Activated CD4-positive, alpha-beta T cell treated with anti-CD3 and anti-CD28 coated beads for 24 hours (primary cell): ENCODE results near the gene PRR14L.
A peak's percentile ranks its signal among the peaks of the same experiment; 100 is the strongest.
"Not testable (repeated sequence)": the region's sequence is repeated elsewhere in the genome, so short reads cannot be mapped to it uniquely, and the experiment has no call there.

Experiments
- DNase-seq, 2 donors: peaks; one replicate each; pipeline ENCODE4 v3.0.0-alpha.2; 2020; ENCODE audit warnings: low read depth in 2 of 2

Gene PRR14L

DNA sequence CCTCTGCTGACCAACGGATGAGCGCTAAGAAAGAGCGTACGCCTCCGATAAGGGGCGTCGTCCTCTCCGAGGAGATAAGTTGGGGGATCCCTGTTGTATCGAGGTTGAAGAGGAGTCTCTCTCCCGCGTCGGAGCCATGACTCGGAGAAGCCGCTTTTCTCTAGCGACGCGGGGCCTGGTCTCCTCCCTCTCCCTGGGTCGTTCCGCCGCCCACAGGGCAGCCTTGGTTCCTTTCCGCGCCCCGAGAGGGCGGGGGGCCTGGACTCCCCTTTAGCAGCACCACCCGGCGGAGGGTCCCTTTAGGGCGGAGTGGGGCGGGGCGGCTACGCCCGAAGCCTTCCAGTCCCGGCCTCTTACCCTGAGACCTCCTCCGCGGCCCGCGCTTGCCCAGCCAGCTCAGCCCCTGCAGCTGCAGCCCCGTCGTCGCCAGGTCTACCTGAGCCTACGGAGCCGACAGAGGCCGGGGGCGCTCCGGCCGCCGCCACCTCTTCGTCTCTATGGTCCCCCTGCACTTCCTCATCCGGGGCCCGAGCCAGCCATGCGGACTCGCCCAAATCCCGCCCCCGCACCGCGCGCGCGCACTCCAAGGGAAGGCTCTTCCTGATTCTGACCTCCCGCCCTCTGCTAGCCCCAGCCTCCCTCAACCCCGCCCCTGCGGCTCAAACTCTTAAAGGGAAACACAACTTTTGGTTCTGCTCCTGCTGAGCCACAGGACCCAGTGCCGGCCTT lies at the start of gene PRR14L:
TSS of gene PRR14L (minus strand) at position 497 of the 729 bp plus-strand sequence. CDS start 11,272 bp downstream, outside the sequence.
- peak; percentile 99 to 100 for DNase-seq

DNA sequence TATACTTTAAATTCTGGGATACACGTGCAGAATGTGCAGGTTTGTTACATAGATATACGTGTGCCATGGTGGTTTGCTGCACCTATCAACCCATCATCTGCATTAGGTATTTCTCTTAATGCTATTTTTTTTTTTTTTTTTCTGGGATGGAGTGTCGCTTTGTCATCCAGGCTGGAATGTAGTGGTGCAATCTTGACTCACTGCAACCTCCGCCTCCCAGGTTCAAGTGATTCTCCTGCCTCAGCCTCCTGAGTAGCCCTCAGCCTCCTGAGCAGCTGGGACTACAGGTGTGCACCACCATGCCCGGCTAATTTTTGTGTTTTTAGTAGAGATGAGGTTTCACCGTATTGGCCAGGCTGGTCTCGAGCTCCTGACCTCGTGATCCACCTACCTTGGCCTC lies 49.4 kb upstream of the PRR14L start:
- not testable (repeated sequence) for DNase-seq

DNA sequence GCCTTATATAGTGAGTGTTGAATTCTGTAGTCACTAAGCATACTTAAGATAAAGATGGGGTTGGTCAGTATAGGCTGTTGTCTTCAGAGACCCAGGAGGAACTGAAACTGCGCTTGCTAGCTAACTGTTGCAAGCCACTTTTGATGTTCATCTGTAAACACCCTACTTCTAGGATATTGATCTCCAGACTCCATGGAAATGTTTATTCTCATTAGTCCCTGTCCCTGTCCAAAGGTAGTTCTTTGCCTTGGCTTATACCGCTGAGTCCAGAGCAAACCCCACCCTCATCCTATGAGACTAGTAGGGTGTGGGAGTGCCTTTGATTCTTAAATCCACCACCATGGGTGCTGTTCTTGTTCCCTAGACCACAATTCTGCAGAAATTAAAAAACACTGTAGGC lies 40.3 kb upstream of the PRR14L start:
- no peak for DNase-seq

DNA sequence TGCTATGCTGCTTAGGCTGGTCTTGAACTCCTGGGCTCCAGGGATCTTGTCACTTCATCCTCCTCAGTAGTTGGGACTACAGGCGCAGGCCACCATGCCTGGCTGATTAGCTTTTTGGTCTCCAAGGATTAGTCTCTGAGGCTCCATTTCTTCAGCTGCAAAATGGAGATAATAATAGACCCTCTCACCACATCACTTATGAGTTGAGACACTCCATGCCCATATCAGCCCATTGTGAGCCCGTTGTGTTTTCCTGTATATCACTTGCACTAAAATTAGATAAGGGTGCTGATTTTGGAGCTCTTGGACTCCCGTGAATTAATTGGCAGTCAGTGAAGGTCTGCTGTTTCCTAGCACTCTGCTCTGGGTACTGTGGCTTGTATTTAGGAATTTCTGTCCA lies 39.9 kb upstream of the PRR14L start:
- no peak for DNase-seq

DNA sequence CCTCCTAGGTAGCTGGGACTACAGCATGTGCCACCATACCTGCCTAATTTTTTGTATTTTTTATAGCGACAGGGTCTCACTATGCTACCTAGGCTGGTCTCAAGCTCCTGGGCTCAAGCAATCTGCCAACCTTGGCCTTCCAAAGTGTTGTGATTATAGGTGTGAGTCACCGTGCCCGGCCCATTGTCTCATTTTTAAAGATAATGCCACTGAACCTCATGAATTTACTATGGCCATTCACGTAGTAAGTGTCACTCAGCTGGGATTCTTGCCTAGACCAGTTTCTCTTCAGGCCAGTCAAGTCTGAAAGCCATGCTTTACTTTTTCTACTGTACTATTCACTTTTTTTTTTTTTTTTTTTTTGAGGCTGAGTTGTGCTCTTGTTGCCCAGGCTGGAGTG lies 26.3 kb upstream of the PRR14L start:
- DNase-seq: no peak

DNA sequence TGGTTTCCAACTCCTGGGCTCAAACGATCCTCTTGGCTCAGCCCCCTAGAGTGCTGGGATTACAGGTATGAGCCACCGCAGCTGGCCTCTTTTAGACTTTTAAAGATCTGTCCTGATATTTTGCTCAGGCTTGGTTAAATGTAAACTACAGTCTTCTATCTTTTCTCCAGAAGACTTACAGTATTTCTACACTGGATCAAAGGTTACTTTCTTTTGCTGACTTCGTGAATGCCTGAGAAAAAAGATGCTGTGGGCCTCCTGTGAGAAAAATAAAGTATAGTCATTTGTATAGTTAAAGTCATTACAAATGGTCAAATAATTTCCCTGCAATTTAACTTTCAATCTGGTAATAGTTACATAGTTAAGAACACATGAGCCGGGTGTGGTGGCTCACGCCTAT lies 23.5 kb upstream of the PRR14L start:
- no peak for DNase-seq

DNA sequence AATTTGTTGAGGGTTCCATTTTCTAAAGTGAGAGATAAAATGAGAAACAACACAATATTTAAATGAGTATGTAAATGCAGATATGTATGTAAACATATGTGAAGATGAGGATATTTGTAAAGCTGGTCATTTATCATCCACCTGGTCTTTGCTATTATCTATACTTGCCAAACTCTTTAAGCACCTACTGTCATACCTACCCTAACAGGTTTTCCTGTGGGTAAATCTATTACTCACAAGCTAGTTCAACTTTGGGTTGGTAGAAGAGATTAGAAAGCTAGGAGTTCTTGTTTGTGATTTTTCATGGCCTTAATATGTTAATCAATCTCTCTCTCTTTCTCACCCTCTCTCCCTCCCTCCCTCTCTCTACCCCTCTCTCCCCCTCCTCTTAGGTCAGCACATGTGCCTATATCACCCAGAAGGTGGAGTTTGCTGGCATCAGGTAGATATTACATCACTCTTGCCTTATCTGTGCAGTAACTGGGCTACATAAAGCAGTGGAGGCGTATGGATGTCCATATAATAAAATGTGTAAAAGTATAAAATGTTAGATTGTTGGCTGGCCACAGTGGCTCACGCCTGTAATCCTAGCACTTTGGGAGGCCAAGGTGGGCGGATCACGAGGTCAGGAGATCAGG lies 18.6 kb upstream of the PRR14L start:
- DNase-seq: no peak

DNA sequence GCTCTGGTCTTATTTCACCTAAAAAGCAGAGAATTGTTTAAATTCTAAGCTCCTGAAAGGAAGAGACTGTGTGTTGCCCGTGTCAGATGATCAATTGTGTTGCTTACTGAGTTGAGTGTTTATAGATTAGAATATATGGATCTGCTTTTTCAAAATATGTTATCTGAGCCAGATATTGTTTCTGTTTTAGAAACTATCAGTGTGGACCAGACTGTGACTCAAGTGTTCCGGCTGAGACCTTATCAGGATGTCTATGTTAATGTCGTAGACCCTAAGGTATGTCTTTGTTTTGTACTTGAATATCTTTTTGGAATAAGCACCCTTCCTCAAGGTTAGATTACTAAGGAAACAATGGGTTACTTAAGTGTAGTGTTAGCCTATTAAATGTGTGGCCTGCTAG lies 14.9 kb upstream of the PRR14L start:
- DNase-seq: no peak

DNA sequence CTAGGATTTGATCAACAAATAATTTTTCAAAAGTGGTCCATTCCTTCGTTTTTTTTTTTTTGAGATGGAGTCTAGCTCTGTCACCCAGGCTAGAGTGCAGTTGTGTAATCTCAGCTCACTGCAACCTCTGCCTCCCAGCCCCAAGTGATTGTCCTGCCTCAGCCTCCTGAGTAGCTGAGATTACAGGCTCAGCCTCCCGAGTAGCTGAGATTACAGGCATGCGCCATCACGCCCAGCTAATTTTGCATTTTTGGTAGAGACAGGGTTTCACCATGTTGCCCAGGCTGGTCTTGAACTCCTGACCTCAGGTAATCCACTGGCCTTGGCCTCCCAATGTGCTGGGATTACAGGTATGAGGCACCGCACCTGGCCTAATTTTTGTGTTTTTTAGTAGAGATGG lies 8.9 kb upstream of the PRR14L start:
- DNase-seq: not testable (repeated sequence)

DNA sequence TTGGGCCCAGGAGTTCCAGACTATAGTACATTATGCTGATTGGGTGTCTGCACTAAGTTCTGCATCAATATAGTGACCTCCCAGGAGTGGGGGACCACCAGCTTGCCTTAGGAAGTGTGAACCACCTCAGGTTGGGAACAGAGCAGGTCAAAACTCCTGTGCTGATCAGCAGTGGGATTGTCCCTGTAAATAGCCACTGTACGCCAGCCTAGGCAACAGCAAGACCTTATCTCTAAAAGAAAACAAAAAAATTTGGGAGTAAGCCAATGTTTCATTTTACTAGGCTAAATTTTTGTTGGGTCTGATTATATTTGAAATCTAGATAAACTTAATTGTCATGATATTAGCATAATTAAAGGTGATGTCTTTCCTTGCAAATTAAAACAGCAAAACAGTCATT lies 7.3 kb upstream of the PRR14L start:
- no peak for DNase-seq

DNA sequence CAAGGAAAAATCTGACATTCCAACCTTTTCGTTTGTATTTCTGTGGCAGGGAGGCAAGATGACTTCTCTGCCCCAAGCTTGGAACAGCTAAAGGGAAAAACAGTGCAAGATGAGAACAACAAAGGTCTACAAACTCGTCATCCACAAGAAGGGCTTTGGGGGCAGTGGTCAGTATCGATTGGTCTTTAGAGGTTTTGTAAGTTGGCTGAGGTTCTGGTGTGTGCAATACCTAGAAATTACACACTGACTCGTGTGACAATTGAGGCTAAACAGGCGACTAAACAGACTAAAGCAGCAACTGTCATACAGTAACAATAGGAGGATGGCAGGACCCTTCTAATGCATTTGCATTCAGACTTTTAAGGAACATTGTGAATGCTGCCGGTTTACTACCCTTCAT lies 4.9 kb upstream of the PRR14L start:
- no peak for DNase-seq

DNA sequence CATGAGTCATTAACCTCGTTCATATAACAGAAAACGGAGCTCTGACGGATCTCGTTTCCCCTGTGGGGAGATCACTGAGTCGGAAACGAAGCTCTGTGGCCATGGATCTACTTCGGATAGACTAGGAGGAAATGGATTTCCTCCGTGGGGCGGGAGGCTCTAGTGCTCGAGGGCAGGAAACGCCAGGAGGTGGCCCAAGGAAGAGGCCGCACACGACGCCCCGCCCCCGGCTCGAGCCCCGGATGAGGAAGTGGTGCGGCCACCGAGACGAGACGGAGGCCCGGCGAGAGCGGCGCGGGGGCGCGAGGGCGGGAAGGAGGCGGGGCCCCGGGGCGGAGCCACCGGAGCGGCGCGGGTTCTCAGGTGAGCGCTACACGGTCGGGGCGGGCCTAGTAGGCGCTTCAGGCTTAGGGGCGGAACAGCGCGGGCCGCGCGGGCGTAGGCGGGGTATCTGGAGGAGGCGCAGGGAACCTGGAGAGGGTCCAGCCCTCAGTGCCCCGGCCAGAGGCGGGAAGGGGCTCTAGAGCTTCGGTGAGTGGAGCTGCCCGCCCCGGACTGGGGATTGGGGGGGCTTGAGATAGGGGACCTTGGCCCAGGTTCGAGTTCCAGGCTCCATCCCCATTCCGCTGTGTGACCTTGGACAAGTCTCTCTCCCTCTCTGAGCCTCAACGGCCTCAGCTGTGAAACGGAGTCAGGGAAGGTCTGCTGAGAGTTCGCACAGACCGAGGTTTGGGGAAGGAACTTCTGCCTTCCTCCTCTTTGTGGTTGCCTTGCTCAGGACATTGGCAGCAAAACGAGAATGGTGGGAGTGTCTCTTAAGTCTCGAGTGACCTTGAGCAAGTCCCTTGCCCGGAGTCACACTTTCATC lies 3.9 kb upstream of the PRR14L start, which contains the start of gene DEPDC5:
TSS of gene DEPDC5 (plus strand) at position 386 of the 868 bp plus-strand sequence. CDS start 903 bp downstream, outside the sequence.
- peak; percentile 89 to 95 for DNase-seq

DNA sequence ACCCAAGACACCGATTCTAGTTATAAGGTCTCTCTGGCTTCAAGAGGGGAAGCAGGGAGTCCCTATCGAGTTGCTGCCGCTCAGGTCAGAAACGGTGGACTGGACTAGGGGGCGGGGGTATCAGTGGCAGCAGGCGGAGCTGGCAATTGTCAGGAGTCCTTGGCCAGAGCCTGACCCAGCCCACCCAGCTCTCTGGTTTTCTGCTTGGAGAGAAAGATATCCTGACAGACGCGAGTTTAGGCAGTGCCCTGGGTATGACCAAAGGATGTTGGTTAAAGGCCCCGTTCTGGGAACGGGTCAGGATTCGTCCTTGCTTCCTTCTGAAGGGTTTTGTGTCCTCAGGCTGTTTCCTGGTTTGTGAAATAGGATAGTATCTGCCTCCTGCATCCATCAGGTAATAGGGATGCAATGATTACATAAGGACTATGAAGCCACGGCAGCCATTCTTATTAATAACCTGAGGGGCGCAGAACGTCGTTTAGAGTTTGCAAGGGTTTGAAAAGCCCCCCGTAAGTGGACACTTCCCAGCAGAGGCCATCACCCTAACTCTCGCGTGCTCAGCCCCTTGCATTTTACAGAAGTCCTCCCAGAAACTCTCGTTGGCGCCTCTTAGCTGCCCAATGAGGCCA lies 3.2 kb upstream of the PRR14L start:
- DNase-seq: no peak

DNA sequence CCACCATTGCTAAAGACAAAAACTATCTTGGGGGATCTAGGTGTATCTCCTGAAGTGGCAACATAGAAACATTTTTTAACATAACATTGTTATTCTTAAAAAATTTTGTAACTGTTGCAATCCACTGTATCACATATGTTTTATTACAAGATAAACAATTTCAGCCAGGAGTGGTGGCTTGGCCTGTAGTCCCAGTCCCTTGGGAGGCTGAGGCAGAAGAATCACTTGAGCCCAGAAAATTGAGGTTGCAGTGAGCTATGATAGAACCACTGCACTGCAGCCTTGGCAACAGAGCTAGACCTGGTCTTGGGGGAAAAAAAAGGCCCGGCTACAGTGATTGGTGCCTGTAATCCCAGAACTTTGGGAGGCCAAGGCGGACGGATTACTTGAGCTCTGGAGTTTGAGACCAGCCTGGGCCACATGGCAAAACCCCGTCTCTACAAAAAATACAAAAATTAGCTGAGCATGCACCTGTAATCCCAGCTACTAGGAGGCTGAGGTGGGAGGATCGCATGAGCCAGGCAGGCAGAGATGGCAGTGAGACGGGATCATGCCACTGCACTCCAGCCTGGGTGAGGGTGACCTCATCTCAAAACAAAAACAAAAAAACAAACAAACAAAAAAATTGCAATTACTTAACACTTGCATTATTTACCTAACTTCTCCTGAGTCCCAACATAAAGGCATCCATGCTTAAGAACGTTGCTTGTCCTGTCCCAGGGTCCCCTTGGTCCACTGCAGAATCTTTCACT lies 2.3 kb upstream of the PRR14L start:
- DNase-seq: no peak

DNA sequence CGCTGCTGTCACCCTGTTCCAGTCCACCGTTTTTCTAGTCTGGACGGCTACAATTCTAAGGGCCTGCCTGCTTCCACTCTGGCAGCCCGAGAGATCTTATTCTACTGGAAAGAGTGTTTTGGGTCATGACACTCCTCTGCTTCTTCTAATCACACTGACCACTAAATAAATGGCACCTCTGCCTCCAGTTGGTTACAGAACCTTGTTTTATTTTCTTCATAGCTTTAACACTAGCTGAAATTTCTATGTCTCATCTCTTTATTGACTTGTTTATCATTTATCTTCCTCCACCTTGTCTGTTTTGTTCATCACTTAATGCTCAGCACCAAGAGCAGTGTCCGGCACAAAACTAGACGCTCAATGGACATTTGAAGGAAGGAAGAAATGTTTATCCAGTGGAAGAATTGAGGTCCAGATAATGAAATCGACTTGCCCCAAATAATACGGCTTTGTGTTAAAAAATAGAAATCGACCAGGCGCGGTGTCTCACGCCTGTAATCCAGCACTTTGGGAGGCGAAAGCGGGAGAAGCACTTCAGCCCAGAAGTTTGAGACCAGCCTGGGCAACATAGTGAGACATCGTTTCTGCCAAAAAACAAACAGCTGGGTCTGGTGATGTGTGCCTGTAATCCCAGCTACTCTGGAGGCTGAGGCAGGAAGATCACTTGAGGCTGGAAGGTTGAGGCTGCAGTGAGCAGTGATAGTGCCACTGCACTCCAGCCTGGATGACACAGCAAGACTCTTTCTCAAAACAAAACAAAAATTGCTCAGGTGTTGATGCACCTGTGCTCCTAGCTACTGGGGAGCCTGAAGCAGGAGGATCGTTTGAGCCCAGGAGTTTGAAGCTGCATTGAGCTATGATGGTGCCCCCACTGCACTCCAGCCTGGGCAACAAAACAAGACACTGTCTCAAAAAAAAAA lies 693 bp upstream of the PRR14L start:
- DNase-seq: no peak

DNA sequence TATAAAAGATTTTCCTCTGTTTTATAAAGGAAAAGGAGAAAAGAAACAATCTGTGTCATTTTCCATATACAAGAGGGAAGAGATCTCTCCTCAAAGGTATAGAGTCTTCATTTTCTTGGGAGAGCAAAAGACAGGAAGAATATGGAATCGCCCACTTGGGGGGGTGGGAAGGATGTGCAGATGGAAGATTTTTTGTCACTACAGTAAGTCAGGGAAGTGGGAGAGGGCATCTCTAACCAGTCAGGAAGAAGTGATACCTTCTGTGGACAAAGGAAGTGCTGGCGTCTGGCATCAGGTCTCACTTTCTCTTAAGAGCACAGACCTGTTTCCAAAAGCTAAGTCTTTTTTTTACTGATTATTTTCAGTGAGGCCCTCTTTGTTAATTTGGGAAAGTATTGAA lies 1.4 kb downstream of the PRR14L start:
- no peak for DNase-seq

DNA sequence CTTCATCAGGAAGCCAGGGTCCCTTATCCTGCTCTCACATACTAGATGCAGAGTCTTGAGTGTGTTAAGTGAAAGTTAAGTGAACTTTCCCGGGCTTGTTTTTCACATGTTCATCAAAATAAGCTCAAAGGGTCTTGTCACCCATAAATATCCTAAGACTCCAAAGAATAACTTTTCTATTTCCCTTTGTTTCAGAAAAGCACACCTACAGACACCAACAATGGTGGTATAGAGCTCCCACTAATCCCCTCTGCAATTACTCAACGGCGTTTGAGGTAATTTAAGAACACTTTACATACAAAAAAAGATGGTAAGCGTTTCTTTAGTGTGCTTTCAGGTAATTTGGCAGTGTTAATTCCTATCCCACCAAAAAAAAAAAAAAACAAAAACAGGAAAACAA lies 2.5 kb downstream of the PRR14L start:
- DNase-seq: no peak

DNA sequence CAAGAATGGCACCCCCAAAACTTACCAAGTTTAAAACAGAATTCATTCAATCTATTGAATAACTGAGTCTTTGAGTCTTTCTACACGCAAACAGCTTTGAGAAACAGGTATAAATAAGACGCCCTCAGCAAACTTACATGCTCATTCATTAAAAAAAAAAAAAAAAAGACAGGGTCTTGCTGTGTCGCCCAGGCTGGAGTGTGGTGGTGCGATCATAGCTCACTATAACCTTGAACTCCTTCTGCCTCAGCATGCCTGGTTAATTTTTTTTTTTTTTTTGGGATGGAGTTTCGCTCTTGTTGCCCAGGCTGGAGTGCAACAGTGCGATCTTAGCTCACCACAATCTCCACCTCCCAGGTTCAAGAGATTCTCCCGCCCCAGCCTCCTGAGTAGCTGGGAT lies 6.1 kb downstream of the PRR14L start:
- no peak for DNase-seq

DNA sequence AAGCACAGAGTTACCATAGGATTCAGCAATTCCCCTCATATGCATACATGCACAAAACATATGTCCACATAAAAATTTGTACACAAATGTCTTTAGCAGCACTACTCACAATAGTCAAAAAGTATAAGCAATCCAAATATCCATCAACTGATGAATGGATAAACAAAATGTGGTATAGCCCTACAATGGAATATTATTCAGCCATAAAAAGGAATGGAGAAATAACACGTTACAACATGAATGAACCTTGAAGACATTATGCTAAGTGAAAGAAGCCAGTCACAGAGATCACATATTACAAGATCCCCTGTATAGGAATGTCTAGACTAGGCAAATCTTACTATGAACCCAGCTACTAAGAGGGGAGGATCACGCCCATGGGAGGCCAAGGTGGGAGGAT lies 7.2 kb downstream of the PRR14L start:
- no peak for DNase-seq

DNA sequence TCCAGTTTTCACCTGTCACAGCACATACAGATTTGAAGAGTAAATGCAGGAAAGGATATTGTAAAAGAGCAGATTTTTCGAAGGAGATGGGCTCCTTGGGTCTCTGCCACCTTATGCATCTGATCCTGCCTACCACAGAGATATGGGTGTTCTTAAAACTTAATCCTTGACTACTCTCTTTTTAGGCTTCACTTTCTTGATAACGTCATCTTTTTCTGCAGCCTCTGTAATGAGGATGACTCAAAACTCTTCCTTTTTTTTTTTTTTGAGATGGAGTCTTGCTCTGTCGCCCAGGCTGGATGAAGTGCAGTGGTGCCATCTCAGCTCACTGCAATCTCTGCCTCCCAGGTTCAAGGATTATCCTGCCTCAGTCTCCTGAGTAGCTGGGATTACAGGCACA lies 7.8 kb downstream of the PRR14L start:
- no peak for DNase-seq
